Gastrocnemius medialis (tissue), 4 donors: Measurements from ENCODE around the gene DOC2A. TPM values are rescaled to one million over a fixed set of nuclear protein-coding genes. Genes with fewer than 3 reads are reported as not detected.

ENCODE experiments used
- ATAC-seq, 2 donors: fragments of 150-250 bp; one replicate each; pipeline ENCODE4 v1.9.1; 2016
- DNase-seq, 2 donors: peaks; one replicate each; pipeline ENCODE4 v3.0.0-alpha.2; 2019
- H3K27ac ChIP-seq, 4 donors: fragments of 200-600 bp; sonication (generic); 1 replicate in 1 of 4; 2 replicates in 3 of 4; pipeline ENCODE4 v1.5.1; 2016 to 2018; ENCODE audit warnings: mild to moderate bottlenecking in 2 of 4, moderate library complexity in 1 of 4
- H3K27me3 ChIP-seq, 3 donors: fragments of 200-600 bp; sonication (generic) in 2 of 3; 1 replicate in 1 of 3; 2 replicates in 2 of 3; pipeline versions ENCODE4 v1.5.1 to v1.6.0; 2016 to 2019; ENCODE audit warnings: mild to moderate bottlenecking in 1 of 3, moderate library complexity in 1 of 3
- H3K36me3 ChIP-seq, 2 donors: fragments of 200-600 bp; sonication (generic) in 1 of 2; one replicate each; pipeline ENCODE4 v1.5.1; 2017 to 2018
- H3K4me1 ChIP-seq, 2 donors: fragments of 200-600 bp; sonication (generic) in 1 of 2; one replicate each; pipeline ENCODE4 v1.5.1; 2016 to 2017; ENCODE audit warnings: mild to moderate bottlenecking in 2 of 2
- H3K4me3 ChIP-seq, 4 donors: fragments of 200-600 bp; sonication (generic) in 3 of 4; 1 replicate in 1 of 4; 2 replicates in 3 of 4; pipeline ENCODE4 v1.5.1; 2016 to 2019; ENCODE audit warnings: mild to moderate bottlenecking in 2 of 4
- H3K9me3 ChIP-seq, 3 donors: fragments of 200-600 bp; sonication (generic) in 2 of 3; 1 replicate in 1 of 3; 2 replicates in 2 of 3; pipeline ENCODE4 v1.5.1; 2016 to 2019
- POLR2A ChIP-seq, 2 donors: fragments of 450-650 bp; IDR thresholded peaks; one replicate each; pipeline ENCODE4 v1.6.1; 2017; ENCODE audit warnings: antibody characterized with exemption in 2 of 2, mild to moderate bottlenecking in 2 of 2, moderate library complexity in 2 of 2
- in situ Hi-C, 4 donors: fragments of 200-750 bp; cut with MboI; loops; one replicate each; pipeline versions ENCODE4 v1.15.0 to v1.8.0; 2017; ENCODE audit warnings: low sequenced_read_pairs in 4 of 4
- intact Hi-C: fragments of 100-400 bp; cut with DNase I; formaldehyde crosslinking; loops from one replicate; pipeline ENCODE4 v1.15.1; 2023; ENCODE audit warnings: low total_unique reads
- total RNA-seq, 4 donors: library from RNA; depleted of rRNA; stranded (reverse); fragments of >200 nt; gene quantifications; one replicate each; pipeline versions ENCODE4 v1.1.0 to v1.2.3, GENCODE V29; 2016
- TF ChIP-seq, protein P1 (sequence below), 5 experiments: fragments of 450-650 bp in 3 of 5; fragments of 200-600 bp in 2 of 5; sonication (generic) in 2 of 5; IDR thresholded peaks in 4 of 5; conservative IDR thresholded peaks in 1 of 5; 1 replicate in 4 of 5; 2 replicates in 1 of 5; pipeline ENCODE4 v1.5.1; 2016 to 2019; ENCODE audit warnings: antibody characterized with exemption in 5 of 5, mild to moderate bottlenecking in 3 of 5, moderate library complexity in 3 of 5

The DOC2A gene
- total RNA-seq, 4 donors from 2014 or later: not detected

- H3K4me1 ChIP-seq: peaks cover 17 to 21% of the 10 kb centered on the region in 2 donors
- ATAC-seq (no peak), DNase-seq (no peak)
- TF ChIP-seq POLR2A (IDR thresholded peaks at IDR 0.05): no peak
- TF ChIP-seq, protein P1, sequence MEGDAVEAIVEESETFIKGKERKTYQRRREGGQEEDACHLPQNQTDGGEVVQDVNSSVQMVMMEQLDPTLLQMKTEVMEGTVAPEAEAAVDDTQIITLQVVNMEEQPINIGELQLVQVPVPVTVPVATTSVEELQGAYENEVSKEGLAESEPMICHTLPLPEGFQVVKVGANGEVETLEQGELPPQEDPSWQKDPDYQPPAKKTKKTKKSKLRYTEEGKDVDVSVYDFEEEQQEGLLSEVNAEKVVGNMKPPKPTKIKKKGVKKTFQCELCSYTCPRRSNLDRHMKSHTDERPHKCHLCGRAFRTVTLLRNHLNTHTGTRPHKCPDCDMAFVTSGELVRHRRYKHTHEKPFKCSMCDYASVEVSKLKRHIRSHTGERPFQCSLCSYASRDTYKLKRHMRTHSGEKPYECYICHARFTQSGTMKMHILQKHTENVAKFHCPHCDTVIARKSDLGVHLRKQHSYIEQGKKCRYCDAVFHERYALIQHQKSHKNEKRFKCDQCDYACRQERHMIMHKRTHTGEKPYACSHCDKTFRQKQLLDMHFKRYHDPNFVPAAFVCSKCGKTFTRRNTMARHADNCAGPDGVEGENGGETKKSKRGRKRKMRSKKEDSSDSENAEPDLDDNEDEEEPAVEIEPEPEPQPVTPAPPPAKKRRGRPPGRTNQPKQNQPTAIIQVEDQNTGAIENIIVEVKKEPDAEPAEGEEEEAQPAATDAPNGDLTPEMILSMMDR (IDR thresholded peaks at IDR 0.05 in 4 of 5, conservative IDR thresholded peaks at IDR 0.05 in 1 of 5): no peak
- H3K27me3 ChIP-seq: no peaks in the 10 kb centered on the region
- H3K36me3 ChIP-seq: peaks cover 0 to 72% of the 10 kb centered on the region in 2 donors
- H3K9me3 ChIP-seq: no peaks in the 10 kb centered on the region
- intact Hi-C loops (loop anchor here (10.0 kb wide), 1 partner anchor 542 kb away; the partner anchor contains the start of gene ZNF747), in situ Hi-C loops (no loop called here)
- no peak overlapping the region for H3K4me3 ChIP-seq
- no peak overlapping the region for H3K27ac ChIP-seq
Measured at GRCh38 chr16:29992344-29992967, 18.4 kb downstream of the DOC2A start.

GRCh38 chr16:29991571-29991904 lies 19.3 kb downstream of the DOC2A start:
- H3K27me3 ChIP-seq: no peaks in the 10 kb centered on the region
- no peaks in the 10 kb centered on the region for H3K9me3 ChIP-seq
- in situ Hi-C loops (no loop called here), intact Hi-C loops (loop anchor here (10.0 kb wide), 1 partner anchor 543 kb away; the partner anchor contains the start of gene ZNF747)
- no peak overlapping the region for H3K4me3 ChIP-seq
- peaks cover 0 to 75% of the 10 kb centered on the region in 2 donors for H3K36me3 ChIP-seq
- H3K27ac ChIP-seq: no peak overlapping the region
- H3K4me1 ChIP-seq: peaks cover 11 to 16% of the 10 kb centered on the region in 2 donors
- TF ChIP-seq, protein P1 (IDR thresholded peaks at IDR 0.05 in 4 of 5, conservative IDR thresholded peaks at IDR 0.05 in 1 of 5): no peak
- TF ChIP-seq POLR2A (IDR thresholded peaks at IDR 0.05): no peak
- ATAC-seq (no peak), DNase-seq (no peak)

DNA sequence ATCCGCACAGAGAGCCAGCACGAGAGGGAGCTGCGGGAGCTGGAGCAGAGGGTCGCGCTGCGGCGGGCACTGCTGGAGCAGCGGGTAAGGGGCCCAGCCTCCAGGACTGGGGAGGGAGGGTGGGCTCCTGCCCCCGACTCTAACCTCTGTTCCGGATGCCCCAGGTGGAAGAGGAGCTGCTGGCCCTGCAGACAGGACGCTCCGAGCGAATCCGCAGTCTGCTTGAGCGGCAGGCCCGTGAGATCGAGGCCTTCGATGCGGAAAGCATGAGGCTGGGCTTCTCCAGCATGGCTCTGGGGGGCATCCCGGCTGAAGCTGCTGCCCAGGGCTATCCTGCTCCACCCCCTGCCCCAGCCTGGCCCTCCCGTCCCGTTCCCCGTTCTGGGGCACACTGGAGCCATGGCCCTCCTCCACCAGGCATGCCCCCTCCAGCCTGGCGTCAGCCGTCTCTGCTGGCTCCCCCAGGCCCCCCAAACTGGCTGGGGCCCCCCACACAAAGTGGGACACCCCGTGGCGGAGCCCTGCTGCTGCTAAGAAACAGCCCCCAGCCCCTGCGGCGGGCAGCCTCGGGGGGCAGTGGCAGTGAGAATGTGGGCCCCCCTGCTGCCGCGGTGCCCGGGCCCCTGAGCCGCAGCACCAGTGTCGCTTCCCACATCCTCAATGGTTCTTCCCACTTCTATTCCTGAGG lies 19.8 kb downstream of the DOC2A start:
- Histone ChIP-seq H3K4me1 (peaks cover 11 to 14% of the 10 kb centered on the region in 2 donors), H3K27ac (no peak overlapping the region), H3K27me3 (no peaks in the 10 kb centered on the region), H3K36me3 (peaks cover 0 to 80% of the 10 kb centered on the region in 2 donors), H3K4me3 (no peak overlapping the region), H3K9me3 (no peaks in the 10 kb centered on the region)
- in situ Hi-C loops: no loop called here
- intact Hi-C loops: loop anchor here (10.0 kb wide), 1 partner anchor 544 kb away; the partner anchor contains the start of gene ZNF747
- DNase-seq (no peak), ATAC-seq (no peak)
- TF ChIP-seq POLR2A (IDR thresholded peaks at IDR 0.05): no peak
- TF ChIP-seq, protein P1 (IDR thresholded peaks at IDR 0.05 in 4 of 5, conservative IDR thresholded peaks at IDR 0.05 in 1 of 5): no peak

DNA sequence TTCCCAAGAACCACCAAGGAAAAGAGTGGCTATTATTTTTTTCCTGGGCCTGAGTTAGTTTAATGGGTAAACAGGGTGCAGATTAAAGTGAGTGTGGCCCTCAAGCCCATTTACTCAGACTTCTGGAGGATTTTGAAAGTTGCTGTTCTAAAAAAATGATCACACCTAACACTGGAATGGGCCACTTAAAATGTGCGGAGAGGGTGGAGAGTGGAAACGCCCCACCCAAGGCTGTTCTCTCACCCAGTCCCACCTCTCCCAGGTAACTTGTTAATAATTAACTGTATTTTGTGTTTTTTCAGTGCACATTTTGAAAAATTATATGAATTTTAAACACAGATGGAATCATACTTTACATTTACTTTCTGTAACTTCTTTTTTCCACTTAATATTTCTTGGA lies 20.8 kb downstream of the DOC2A start:
- ATAC-seq (no peak), DNase-seq (no peak)
- peaks cover 0 to 90% of the 10 kb centered on the region in 2 donors for H3K36me3 ChIP-seq
- in situ Hi-C loops: no loop called here
- H3K4me3 ChIP-seq: no peak overlapping the region
- H3K4me1 ChIP-seq: peaks cover 9 to 11% of the 10 kb centered on the region in 2 donors
- intact Hi-C loops: loop anchor here (10.0 kb wide), 1 partner anchor 545 kb away; the partner anchor contains the start of gene ZNF747
- H3K9me3 ChIP-seq: no peaks in the 10 kb centered on the region
- H3K27ac ChIP-seq: no peak overlapping the region
- TF ChIP-seq, protein P1 (IDR thresholded peaks at IDR 0.05 in 4 of 5, conservative IDR thresholded peaks at IDR 0.05 in 1 of 5): no peak
- TF ChIP-seq POLR2A (IDR thresholded peaks at IDR 0.05): no peak
- no peaks in the 10 kb centered on the region for H3K27me3 ChIP-seq
